ENCODE results near the gene SIGLEC1.

The SIGLEC1 gene

DNA sequence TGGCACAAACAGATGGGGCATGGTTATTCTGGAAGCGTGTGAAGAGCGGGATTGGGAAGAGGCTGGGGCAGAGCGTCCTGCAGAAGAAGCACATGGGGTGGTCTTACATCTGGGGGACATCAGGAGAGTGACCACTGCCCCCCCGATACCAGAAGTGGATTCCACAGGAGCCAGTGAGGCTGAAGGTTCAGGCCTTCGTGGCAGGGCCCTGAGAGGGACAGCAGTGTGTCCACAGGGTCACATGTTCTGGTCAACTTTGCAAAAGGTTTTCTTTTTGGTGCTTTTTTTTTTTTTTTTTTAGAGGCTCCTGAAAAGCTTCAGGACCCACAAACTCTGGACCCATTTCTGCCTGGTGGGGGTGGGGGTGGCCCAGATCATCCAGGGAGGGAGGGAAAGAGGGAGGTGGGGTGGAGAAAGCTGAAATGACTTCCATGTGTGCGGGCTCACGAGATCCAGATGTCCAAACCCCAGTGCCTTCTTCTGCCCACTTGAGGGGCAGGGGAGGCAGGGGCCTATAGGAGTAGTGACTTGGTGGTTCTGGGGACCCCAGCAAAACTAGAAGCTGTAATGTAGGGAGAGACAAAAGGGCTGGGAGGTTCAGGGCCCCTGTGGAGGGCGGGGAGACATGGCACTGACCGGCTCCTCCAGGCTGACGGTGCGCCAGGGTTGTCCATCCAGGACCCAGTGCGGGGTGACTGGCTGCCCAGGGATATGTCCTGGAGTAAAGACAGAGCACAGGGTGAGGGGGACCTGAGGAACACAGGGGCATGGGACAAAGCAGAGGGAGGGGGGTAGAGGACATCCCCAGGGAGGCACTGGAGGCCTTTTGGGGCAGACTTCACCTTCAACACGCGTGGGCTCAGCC, 33.3 kb downstream of the SIGLEC1 start:
- no peak for DNase-seq

- no peak for DNase-seq
Observed at GRCh38 chr20:3678198-3678597, 34.2 kb downstream of the SIGLEC1 start.

DNA sequence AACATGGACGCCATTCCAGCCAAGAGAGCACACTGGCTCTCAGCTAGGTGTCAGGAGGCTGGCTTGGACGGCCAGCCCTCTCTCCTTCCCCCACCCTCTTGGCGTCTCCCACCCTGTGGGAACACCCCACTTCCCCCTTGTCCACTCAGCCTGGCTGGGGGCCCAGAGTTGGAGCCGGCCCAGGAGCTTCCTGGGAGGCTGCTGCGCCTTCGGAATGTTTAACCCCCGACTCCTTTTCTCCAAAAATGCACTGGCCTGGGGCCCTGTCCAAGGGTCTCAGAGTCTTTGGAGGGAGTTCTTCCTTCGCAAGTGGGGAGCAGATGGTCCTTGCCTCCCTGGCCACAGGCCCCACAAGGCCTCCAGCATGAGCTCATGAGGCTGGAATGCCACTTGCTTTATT, 34.7 kb downstream of the SIGLEC1 start:
- no peak for DNase-seq

GRCh38 chr20:3674995-3675900, 37.2 kb downstream of the SIGLEC1 start:
- peak; percentile 53 for DNase-seq

- DNase-seq, result no peak
Observed at GRCh38 chr20:3674447-3674846, 38.0 kb downstream of the SIGLEC1 start.

GRCh38 chr20:3673221-3674070, 39.0 kb downstream of the SIGLEC1 start:
- no peak for DNase-seq

GRCh38 chr20:3672547-3673171, 39.7 kb downstream of the SIGLEC1 start:
- no peak for DNase-seq

DNA sequence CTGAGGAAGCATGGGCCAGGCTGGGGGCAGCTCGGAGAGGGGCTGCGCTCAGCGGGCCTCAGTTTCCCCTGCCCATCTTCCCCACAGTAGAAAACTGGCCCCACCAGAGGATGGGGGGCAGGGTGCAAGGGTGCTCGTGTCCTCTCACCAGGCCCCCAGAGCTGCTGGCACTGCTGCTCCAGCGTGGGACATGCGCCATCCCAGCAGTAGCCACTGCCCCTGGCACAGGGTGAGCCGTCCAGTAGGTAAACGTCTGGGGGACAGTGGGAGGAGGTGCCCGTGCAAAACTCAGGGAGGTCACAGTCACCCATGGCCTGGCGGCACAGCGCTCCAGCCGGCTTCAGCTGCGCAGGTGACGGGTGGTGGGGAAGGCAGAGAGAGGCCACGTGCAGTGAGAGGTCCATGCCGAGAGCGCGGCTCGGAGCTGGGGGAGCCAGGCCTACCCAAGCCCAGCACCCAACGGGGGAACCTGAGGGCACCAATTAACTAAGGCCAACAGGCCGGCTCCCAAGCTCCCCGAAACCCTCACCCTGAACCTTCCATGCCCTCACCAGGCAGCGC, 40.3 kb downstream of the SIGLEC1 start:
- DNase-seq, result no peak

DNA sequence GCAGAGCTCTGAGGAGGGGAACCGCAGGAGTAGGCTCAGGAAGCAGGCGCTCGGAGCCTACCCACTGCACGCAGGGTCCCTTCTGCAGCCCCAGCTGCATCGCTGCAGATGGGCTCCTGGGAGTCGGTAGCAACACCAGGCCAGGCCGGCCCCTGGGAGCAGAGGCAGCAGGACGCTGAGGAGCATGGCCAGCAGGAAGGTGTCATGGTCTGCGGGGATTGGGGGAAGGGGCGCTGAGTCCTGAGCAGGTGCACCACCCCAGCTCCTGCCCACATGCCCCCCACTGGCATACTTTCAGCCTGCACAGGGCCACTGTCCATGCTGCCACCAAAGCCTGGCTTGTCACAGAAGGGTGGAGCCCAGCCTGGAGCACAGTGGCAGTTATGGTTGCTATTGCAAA, 41.5 kb downstream of the SIGLEC1 start:
- no peak for DNase-seq

DNA sequence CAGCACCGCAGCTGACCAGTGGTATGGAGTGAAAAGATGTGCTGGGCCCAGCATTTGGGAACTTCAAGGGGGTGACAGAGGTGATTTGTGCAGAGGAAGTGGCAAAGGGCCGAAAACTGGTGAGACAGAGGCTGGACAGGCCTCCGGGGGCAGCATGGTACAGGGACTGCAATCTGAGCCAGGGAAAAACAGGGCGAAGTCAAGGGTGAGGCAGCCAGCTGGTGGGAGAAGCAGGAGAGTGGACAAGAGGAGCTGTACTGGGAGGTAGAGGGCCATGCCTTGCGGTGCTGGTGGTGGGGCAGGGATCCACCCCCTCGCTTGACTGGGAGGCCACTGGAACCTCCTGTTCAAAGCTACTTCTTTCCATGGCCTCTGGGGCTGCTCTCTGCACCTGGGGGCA, 41.9 kb downstream of the SIGLEC1 start:
- DNase-seq, result no peak

GRCh38 chr20:3669710-3670367, 42.6 kb downstream of the SIGLEC1 start:
- no peak for DNase-seq

DNA sequence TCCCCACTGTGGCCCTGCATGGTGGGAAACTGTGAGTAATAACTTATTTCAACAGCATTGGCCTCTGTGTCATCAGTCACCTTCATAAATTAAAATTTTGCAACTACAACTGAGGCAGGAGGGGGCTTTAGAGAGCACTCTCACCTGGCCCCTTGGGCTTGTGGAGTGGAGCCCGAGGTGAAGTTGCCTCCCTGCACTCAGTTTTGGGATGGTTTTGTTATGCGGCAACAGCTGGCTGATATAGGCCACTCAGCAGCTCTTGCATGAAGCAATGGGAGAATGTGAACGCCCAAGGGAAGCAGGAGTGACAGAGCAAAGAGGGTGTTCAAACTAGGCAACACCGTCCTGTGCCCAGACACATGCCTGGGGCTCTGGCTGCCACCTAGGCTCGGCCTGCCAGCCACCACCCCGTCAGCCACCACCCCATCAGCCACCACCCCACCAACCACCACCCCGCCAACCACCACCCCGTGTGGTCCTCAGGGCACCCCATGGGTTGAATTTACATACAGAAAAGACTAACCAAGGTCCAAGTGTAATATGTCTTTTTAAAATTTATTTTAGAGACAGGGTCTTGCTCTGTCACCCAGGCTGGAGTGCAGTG, 44.9 kb downstream of the SIGLEC1 start:
- DNase-seq, result no peak

DNA sequence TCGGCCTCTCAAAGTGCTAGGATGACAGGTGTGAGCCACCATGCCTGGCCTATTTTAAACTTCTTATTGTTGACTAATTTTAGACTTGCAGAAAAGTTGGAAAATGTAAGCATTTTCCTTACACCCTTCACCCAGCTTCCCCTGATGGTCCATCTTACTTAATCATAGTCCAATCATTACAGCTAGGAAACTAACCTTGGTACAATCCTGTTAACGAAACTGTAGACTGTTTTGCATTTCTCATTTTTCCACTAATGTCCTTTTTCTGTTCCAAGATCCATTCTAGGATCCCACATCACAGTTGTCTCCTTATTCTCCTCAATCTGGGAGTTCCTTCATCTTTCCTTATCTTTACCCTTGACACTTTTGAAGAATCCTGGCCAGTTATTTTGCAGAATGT, 48.5 kb downstream of the SIGLEC1 start:
- no peak for DNase-seq

DNA sequence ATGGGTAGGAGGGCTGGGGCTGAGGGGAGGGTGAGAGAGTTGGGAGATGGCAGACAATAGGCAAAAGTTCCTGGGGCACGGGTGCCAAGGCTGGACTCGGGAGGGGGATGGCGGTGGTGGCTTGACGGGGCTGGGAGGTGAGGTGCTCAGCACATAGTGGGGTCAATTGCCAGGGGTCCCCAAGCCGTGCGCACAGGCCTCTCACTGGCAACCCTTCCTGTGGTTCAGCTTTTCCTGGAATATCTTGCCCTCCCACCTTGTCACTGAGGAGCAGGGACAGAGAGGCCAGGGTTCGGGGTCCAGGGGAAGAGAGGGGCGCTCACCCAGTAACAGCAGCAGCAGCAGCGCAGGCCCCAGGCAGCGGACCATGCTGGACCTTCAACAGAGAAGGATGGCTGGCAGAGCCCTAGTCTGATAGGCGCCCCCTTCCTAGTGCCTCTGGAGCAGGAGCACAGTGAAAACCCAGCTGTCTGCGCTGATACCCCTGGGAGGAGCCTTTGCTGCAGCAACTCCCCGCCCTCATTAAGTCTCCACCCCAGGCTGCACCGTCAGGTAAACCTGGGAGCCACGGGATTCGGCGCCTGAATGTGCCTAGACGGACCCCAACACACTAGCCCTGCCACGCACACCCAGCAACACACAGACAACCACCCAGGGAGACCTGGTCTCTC, 49.2 kb downstream of the SIGLEC1 start, which contains the start of gene GFRA4:
GFRA4 (minus strand) TSS at position 369 of the 671 bp plus-strand sequence; CDS start at position 369, 0 bp downstream.
- no peak for DNase-seq
